Left ventricle myocardium inferior (tissue), 1 donor: ENCODE data around the gene CCDC116. TPM values are rescaled to one million over a fixed set of nuclear protein-coding genes. Genes with fewer than 3 reads are reported as not detected.

Source experiments
- DNase-seq: peaks from one replicate; pipeline ENCODE4 v3.0.0-alpha.2; 2020
- H3K27ac ChIP-seq: fragments of 200-600 bp; replicated peaks from 2 replicates; pipeline ENCODE4 v1.8.0; 2021
- H3K27me3 ChIP-seq: fragments of 200-600 bp; 2 replicates; pipeline ENCODE4 v1.8.0; 2021; ENCODE audit warnings: low read depth
- H3K36me3 ChIP-seq: fragments of 200-600 bp; 2 replicates; pipeline ENCODE4 v1.8.0; 2021
- H3K4me1 ChIP-seq: fragments of 200-600 bp; 2 replicates; pipeline ENCODE4 v1.8.0; 2021
- H3K4me3 ChIP-seq: fragments of 200-600 bp; 2 replicates; pipeline ENCODE4 v1.8.0; 2021; ENCODE audit warnings: mild to moderate bottlenecking, moderate library complexity
- H3K9me3 ChIP-seq: fragments of 200-600 bp; replicated peaks from 2 replicates; pipeline ENCODE4 v1.8.0; 2021
- intact Hi-C: fragments of 100-400 bp; cut with micrococcal nuclease; formaldehyde crosslinking; loops from one replicate; pipeline ENCODE4 v1.11.0; 2022
- microRNA-seq: library from miRNA; unstranded; fragments of <30 nt; microRNA quantifications from one replicate; pipeline ENCODE4 v1.2.0, GENCODE V29; 2020
- total RNA-seq: library from RNA; stranded (reverse); fragmentation: NEBNext Ultra II Directional; extraction: Animal tissue kit (Norgen Biotek cat#: 25700); gene quantifications from one replicate; pipeline ENCODE4 v1.2.1, GENCODE V29; 2021
- TF ChIP-seq, protein P1 (sequence below): fragments of 200-600 bp; IDR thresholded peaks from 2 replicates; pipeline ENCODE4 v1.8.0; 2021; ENCODE audit warnings: antibody characterized with exemption, mild to moderate bottlenecking, borderline replicate concordance
- donor health status: DM: no; HTN: yes; CAD: no; lungs with severe emphysema.

CCDC116 gene
- total RNA-seq, 1 donor from 2014 or later: 0.11 TPM

DNA sequence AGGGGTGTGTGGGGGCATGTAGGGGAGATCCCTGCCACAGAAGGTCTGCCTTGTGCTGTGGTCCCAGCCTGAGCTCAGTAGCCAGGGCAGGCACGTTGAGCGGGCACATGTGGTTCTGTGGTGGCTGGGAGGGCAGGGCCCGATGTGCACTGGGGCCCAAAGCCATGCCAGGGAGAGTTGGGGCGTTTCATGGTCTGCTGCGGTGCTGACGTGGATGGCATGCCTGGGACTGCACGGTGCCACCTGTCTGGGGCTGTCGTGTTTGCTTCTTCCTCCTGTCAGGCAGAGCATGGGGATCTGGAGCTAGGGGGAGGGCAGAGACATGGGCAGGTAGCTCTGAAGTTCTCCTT is 52.6 kb downstream of the CCDC116 start:
- no peak overlapping the region for H3K27ac ChIP-seq
- TF ChIP-seq, protein P1, sequence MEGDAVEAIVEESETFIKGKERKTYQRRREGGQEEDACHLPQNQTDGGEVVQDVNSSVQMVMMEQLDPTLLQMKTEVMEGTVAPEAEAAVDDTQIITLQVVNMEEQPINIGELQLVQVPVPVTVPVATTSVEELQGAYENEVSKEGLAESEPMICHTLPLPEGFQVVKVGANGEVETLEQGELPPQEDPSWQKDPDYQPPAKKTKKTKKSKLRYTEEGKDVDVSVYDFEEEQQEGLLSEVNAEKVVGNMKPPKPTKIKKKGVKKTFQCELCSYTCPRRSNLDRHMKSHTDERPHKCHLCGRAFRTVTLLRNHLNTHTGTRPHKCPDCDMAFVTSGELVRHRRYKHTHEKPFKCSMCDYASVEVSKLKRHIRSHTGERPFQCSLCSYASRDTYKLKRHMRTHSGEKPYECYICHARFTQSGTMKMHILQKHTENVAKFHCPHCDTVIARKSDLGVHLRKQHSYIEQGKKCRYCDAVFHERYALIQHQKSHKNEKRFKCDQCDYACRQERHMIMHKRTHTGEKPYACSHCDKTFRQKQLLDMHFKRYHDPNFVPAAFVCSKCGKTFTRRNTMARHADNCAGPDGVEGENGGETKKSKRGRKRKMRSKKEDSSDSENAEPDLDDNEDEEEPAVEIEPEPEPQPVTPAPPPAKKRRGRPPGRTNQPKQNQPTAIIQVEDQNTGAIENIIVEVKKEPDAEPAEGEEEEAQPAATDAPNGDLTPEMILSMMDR: no peak

DNA sequence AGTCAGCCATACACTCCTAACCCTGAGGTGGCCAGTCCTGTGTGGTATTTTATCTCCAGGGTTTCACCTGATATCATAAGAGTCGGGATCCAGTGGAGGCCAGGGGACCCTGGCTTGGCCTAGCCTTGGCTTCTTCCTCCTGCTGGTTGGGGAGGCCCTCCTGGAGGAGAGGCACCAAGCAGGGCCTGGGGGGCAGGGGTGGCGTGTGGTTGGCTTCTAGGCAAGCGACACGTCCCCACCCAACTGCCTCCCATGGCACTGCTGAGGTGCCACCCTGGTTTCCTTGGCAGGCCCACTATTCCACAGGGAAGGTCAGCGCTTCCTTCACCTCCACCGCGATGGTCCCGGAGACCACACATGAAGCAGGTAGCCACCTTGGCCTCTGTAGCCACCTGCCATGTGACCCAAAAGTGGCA is 53.6 kb downstream of the CCDC116 start:
- DNase-seq: no peak
- TF ChIP-seq, protein P1: no peak
- peaks cover 91% of the 10 kb centered on the region for H3K36me3 ChIP-seq
- H3K9me3 ChIP-seq: no peaks in the 10 kb centered on the region
- intact Hi-C loops: no loop called here
- no peak overlapping the region for H3K27ac ChIP-seq
- H3K4me3 ChIP-seq: no peak overlapping the region
- no peaks in the 10 kb centered on the region for H3K27me3 ChIP-seq
- H3K4me1 ChIP-seq: no peaks in the 10 kb centered on the region

More for the DNA sequence above, 52.6 kb downstream of the CCDC116 start:
- Histone ChIP-seq H3K4me1 (no peaks in the 10 kb centered on the region), H3K27me3 (no peaks in the 10 kb centered on the region), H3K4me3 (no peak overlapping the region), H3K9me3 (no peaks in the 10 kb centered on the region), H3K36me3 (peaks cover 90% of the 10 kb centered on the region)
- no peak for DNase-seq
- intact Hi-C loops: no loop called here

Small RNAs within 50 kb of the gene (microRNA-seq; reads per million reads assigned to microRNA genes)
- 217 reads per million, percentile 65 among the genes with 10 or more reads in this experiment for gene MIR130B
- 2.2 reads per million for gene MIR301B

Other genes with a start within 250 kb of the CCDC116 start
- gene RIMBP3B, start 249.0 kb upstream of the CCDC116 start, total RNA-seq: not detected
- 1.5 TPM for gene HIC2, start 215.4 kb upstream of the CCDC116 start, total RNA-seq
- 1.5 TPM for gene TMEM191C, start 165.4 kb upstream of the CCDC116 start, total RNA-seq
- 0.08 TPM for gene RIMBP3C, start 81.3 kb upstream of the CCDC116 start, total RNA-seq
- gene UBE2L3, start 65.0 kb upstream of the CCDC116 start, total RNA-seq: 54.5 TPM
- 4.5 TPM for gene YDJC, start 2.7 kb upstream of the CCDC116 start, total RNA-seq
- gene SDF2L1, start 9.5 kb downstream of the CCDC116 start, total RNA-seq: 18.3 TPM
- 27.1 TPM for gene PPIL2, start 33.3 kb downstream of the CCDC116 start, total RNA-seq
- gene YPEL1, start 103.0 kb downstream of the CCDC116 start, total RNA-seq: 8.3 TPM
- gene MAPK1, start 234.9 kb downstream of the CCDC116 start, total RNA-seq: 91.7 TPM